HepG2 (cell line): Measurements from ENCODE around the gene TLK1. TPM values are rescaled to one million over a fixed set of nuclear protein-coding genes. Genes with fewer than 3 reads are reported as not detected.

Experiments
- KIAA2018 ChIP-seq: sonication (generic); formaldehyde crosslinking; IDR thresholded peaks from 2 replicates; pipeline ENCODE4 v1.5.0; 2020; ENCODE audit warnings: mild to moderate bottlenecking, missing genetic modification reagents, borderline replicate concordance
- NFKB2 ChIP-seq: sonication (generic); formaldehyde crosslinking; IDR thresholded peaks from 2 replicates; pipeline ENCODE4 v1.4.0; 2020; ENCODE audit warnings: missing genetic modification reagents, borderline replicate concordance
- POGK ChIP-seq: sonication (generic); formaldehyde crosslinking; conservative IDR thresholded peaks from 2 replicates; pipeline ENCODE4 v1.8.0; 2022; ENCODE audit warnings: mild to moderate bottlenecking, moderate library complexity, missing genetic modification reagents
- TOPORS ChIP-seq: sonication (generic); formaldehyde crosslinking; IDR thresholded peaks from 2 replicates; pipeline ENCODE4 v1.8.0; 2023; ENCODE audit warnings: mild to moderate bottlenecking, missing genetic modification reagents
- YY1 ChIP-seq: IDR thresholded peaks from 2 replicates; pipeline ENCODE4 v1.6.1; 2011; ENCODE audit warnings: low read length, low read depth, moderate library complexity, mild to moderate bottlenecking; ENCODE audit not compliant: insufficient read depth, insufficient replicate concordance
- ZMYM2 ChIP-seq: sonication (generic); formaldehyde crosslinking; IDR thresholded peaks from 2 replicates; pipeline ENCODE4 v1.8.0; 2022; ENCODE audit warnings: mild to moderate bottlenecking, missing genetic modification reagents
- ZNF460 ChIP-seq: sonication (generic); formaldehyde crosslinking; IDR thresholded peaks from 2 replicates; pipeline ENCODE4 v1.5.1; 2020; ENCODE audit warnings: missing genetic modification reagents, mild to moderate bottlenecking, borderline replicate concordance
- ZNF468 ChIP-seq: sonication (generic); formaldehyde crosslinking; IDR thresholded peaks from 2 replicates; pipeline ENCODE4 v1.8.0; 2022; ENCODE audit warnings: mild to moderate bottlenecking, moderate library complexity, missing genetic modification reagents
- ZNF503 ChIP-seq: sonication (generic); formaldehyde crosslinking; IDR thresholded peaks from 2 replicates; pipeline ENCODE4 v1.4.0; 2020; ENCODE audit warnings: missing genetic modification reagents
- ZNF883 ChIP-seq: sonication (generic); formaldehyde crosslinking; IDR thresholded peaks from 2 replicates; pipeline ENCODE4 v1.5.1; 2020; ENCODE audit warnings: mild to moderate bottlenecking, missing genetic modification reagents; ENCODE audit errors: not compliant biosample characterization
- polyA plus RNA-seq, 8 experiments: library from polyadenylated mRNA; depleted of rRNA in 3 of 8; stranded (reverse) in 7 of 8; unstranded in 1 of 8; fragments of >200 nt; fragmentation: Illumina TruSeq in 4 of 8; extraction: Trizol in 4 of 8; gene quantifications; 2 replicates each; pipeline versions ENCODE4 v1.2.1 to v1.2.3, GENCODE V29; 2011 to 2016; ENCODE audit warnings: low read depth in 4 of 8, missing spikeins in 1 of 8, mixed read lengths in 1 of 8; ENCODE audit not compliant: insufficient read depth in 1 of 8
- total RNA-seq, 5 experiments: library from RNA; depleted of rRNA; stranded (reverse); fragments of >200 nt; fragmentation: Illumina TruSeq; extraction: Trizol; gene quantifications; 2 replicates each; pipeline ENCODE4 v1.2.3, GENCODE V29; 2016; ENCODE audit warnings: low read depth in 1 of 5
- TF ChIP-seq, protein P1 (sequence below): IDR thresholded peaks from 2 replicates; pipeline ENCODE4 v1.6.1; 2016; ENCODE audit warnings: missing biosample characterization, missing genetic modification reagents, low read depth

The TLK1 gene
- total and polyA plus RNA-seq, 2 of the 13 experiments (the other 11 are each of a cell fraction or from before 2014, with no cell fraction given) = 16.8 to 28.7 TPM

- no peak for TF ChIP-seq ZNF503 (CRISPR knock-in tag)
- no peak for TF ChIP-seq ZNF883
- no peak for TF ChIP-seq YY1
- TF ChIP-seq KIAA2018 (CRISPR knock-in tag) = peak; percentile 65; the same call in 1 of the 2 replicates
- no peak for TF ChIP-seq ZNF468 (CRISPR knock-in tag)
- TF ChIP-seq, protein P1, sequence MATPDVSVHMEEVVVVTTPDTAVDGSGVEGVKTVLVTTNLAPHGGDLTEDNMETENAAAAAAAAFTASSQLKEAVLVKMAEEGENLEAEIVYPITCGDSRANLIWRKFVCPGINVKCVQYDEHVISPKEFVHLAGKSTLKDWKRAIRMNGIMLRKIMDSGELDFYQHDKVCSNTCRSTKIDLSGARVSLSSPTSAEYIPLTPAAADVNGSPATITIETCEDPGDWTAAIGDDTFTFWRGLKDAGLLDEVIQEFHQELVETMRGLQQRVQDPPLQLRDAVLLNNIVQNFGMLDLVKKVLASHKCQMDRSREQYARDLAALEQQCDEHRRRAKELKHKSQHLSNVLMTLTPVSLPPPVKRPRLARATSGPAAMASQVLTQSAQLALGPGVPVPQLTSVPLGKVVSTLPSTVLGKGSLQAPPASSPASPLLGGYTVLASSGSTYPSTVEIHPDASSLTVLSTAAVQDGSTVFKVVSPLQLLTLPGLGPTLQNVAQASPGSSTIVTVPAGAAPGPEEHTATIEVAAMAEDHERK = no peak
- no peak for TF ChIP-seq NFKB2
- TF ChIP-seq ZMYM2 (CRISPR knock-in tag) = 0 out of 2 replicates have a peak, but pooled peaks have one; percentile 19
- peak; percentile 92 for TF ChIP-seq ZNF460
- TF ChIP-seq POGK (CRISPR knock-in tag) = no peak
- no peak for TF ChIP-seq TOPORS (CRISPR knock-in tag)
These were observed 11.3 kb downstream of the TLK1 start (continued) for GRCh38 chr2:171149171-171149938.
